ENCODE measurements around the gene MTG2. TPM values are rescaled to one million over a fixed set of nuclear protein-coding genes. Genes with fewer than 3 reads are reported as not detected.
A peak's percentile ranks its signal among the peaks of the same experiment; 100 is the strongest.

The MTG2 gene
- total and polyA plus RNA-seq, 2 of the 13 experiments (the other 11 are each of a cell fraction or from before 2014, with no cell fraction given) = 20.4 to 37.8 TPM

GRCh38 chr20:62148908-62149314, 33.9 kb upstream of the MTG2 start (continued):
- TF ChIP-seq ZNF496 (CRISPR knock-in tag; IDR thresholded peaks at IDR 0.05; ENCODE audit: insufficient replicate concordance) (no peak), ARID3A (IDR thresholded peaks at IDR 0.05; ENCODE audit: low read depth, low read length) (no peak), ZSCAN12 (CRISPR knock-in tag; IDR thresholded peaks at IDR 0.05) (no peak), ZNF431 (CRISPR knock-in tag; IDR thresholded peaks at IDR 0.05; ENCODE audit: borderline replicate concordance, low read depth) (no peak), SMYD3 (CRISPR knock-in tag; IDR thresholded peaks at IDR 0.05) (no peak), MAFG (CRISPR knock-in tag; IDR thresholded peaks at IDR 0.05) (no peak), CERS6 (CRISPR knock-in tag; IDR thresholded peaks at IDR 0.05) (no peak), ELF3 (CRISPR knock-in tag; IDR thresholded peaks at IDR 0.05) (no peak), MZF1 (CRISPR knock-in tag; IDR thresholded peaks at IDR 0.05; ENCODE audit: borderline replicate concordance) (0 out of 2 replicates have a peak, but pooled peaks have one; percentile 51), HOXD1 (CRISPR knock-in tag; IDR thresholded peaks at IDR 0.05) (no peak), XRCC5 (optimal IDR thresholded peaks at IDR 0.05; ENCODE audit: low read length) (no peak), CBX1 (IDR thresholded peaks at IDR 0.05; ENCODE audit: low read depth) (no peak), TRAFD1 (CRISPR knock-in tag; IDR thresholded peaks at IDR 0.05; ENCODE audit: borderline replicate concordance) (no peak)
- TF ChIP-seq, protein P1, sequence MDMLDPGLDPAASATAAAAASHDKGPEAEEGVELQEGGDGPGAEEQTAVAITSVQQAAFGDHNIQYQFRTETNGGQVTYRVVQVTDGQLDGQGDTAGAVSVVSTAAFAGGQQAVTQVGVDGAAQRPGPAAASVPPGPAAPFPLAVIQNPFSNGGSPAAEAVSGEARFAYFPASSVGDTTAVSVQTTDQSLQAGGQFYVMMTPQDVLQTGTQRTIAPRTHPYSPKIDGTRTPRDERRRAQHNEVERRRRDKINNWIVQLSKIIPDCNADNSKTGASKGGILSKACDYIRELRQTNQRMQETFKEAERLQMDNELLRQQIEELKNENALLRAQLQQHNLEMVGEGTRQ (IDR thresholded peaks at IDR 0.05; ENCODE audit: low read depth, low read length) = no peak
- TF ChIP-seq, protein P1 (CRISPR knock-in tag; IDR thresholded peaks at IDR 0.05; ENCODE audit: borderline replicate concordance) = no peak
- TF ChIP-seq, protein P2, sequence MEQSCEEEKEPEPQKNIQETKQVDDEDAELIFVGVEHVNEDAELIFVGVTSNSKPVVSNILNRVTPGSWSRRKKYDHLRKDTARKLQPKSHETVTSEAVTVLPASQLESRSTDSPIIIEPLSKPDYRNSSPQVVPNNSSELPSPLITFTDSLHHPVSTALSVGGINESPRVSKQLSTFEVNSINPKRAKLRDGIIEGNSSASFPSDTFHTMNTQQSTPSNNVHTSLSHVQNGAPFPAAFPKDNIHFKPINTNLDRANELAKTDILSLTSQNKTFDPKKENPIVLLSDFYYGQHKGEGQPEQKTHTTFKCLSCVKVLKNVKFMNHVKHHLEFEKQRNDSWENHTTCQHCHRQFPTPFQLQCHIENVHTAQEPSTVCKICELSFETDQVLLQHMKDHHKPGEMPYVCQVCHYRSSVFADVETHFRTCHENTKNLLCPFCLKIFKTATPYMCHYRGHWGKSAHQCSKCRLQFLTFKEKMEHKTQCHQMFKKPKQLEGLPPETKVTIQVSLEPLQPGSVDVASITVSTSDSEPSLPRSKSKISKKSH (CRISPR knock-in tag; IDR thresholded peaks at IDR 0.05; ENCODE audit: borderline replicate concordance) = peak; percentile 38; the same call in 1 of the 2 replicates
- TF ChIP-seq, protein P3, sequence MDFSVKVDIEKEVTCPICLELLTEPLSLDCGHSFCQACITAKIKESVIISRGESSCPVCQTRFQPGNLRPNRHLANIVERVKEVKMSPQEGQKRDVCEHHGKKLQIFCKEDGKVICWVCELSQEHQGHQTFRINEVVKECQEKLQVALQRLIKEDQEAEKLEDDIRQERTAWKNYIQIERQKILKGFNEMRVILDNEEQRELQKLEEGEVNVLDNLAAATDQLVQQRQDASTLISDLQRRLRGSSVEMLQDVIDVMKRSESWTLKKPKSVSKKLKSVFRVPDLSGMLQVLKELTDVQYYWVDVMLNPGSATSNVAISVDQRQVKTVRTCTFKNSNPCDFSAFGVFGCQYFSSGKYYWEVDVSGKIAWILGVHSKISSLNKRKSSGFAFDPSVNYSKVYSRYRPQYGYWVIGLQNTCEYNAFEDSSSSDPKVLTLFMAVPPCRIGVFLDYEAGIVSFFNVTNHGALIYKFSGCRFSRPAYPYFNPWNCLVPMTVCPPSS (IDR thresholded peaks at IDR 0.05) = no peak
- TF ChIP-seq, protein P4, sequence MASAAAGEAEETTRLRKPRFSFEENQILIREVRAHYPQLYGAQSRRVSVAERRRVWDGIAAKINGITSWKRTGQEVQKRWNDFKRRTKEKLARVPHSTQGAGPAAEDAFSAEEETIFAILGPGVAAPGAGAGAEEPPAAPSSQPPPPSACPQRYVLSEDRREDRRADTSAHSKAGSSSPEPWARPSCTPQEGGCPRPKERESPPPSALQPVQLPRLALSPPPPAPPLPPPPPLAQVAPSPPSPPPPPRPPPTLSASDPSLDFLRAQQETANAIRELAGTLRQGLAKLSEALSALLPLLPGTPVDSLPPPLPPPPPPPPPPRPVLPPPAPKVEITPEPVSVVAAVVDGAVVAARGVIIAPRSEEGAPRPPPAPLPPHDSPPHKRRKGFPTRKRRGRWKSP (CRISPR knock-in tag; IDR thresholded peaks at IDR 0.05) = no peak

Measured in HepG2 (cell line).